ENCODE results near the gene CARS2. TPM values are rescaled to one million over a fixed set of nuclear protein-coding genes. Genes with fewer than 3 reads are reported as not detected.

Gene CARS2
- total RNA-seq, 1 experiment from 2014 or later = 24.8 TPM

- Mint-ChIP-seq H3K9me3 (ENCODE audit: low read depth, unreplicated experiment) (no peaks in the 10 kb centered on the region), H3K4me1 (ENCODE audit: low read depth, unreplicated experiment) (no peaks in the 10 kb centered on the region), H3K27me3 (ENCODE audit: unreplicated experiment) (no peaks in the 10 kb centered on the region), H3K27ac (ENCODE audit: unreplicated experiment) (no peak overlapping the region), H3K4me3 (ENCODE audit: low read depth, unreplicated experiment) (no peak overlapping the region), H3K36me3 (ENCODE audit: insufficient read depth, unreplicated experiment) (peaks cover 9% of the 10 kb centered on the region)
- DNase-seq = no peak
- intact Hi-C loops (cut with micrococcal nuclease; ENCODE audit: unreplicated experiment) = no loop called here
- no TSS peak for BruUV-seq (replicated peaks)
- CTCF ChIA-PET = no interaction called here
- TF ChIP-seq CTCF (IDR thresholded peaks at IDR 0.05; ENCODE audit: unreplicated experiment) = no peak
Measured at GRCh38 chr13:110642291-110642981, 63.5 kb downstream of the CARS2 start.

GRCh38 chr13:110641055-110642015 is 64.6 kb downstream of the CARS2 start:
- no peaks in the 10 kb centered on the region for H3K9me3 Mint-ChIP-seq (ENCODE audit: low read depth, unreplicated experiment)
- no peak overlapping the region for H3K27ac Mint-ChIP-seq (ENCODE audit: unreplicated experiment)
- peaks cover 9% of the 10 kb centered on the region for H3K36me3 Mint-ChIP-seq (ENCODE audit: insufficient read depth, unreplicated experiment)
- CTCF ChIA-PET = no interaction called here
- BruUV-seq (replicated peaks) = no TSS peak
- no peak for TF ChIP-seq CTCF (IDR thresholded peaks at IDR 0.05; ENCODE audit: unreplicated experiment)
- no peak overlapping the region for H3K4me3 Mint-ChIP-seq (ENCODE audit: low read depth, unreplicated experiment)
- H3K4me1 Mint-ChIP-seq (ENCODE audit: low read depth, unreplicated experiment) = no peaks in the 10 kb centered on the region
- no peaks in the 10 kb centered on the region for H3K27me3 Mint-ChIP-seq (ENCODE audit: unreplicated experiment)
- no peak for DNase-seq
- intact Hi-C loops (cut with micrococcal nuclease; ENCODE audit: unreplicated experiment) = no loop called here

GRCh38 chr13:110640591-110641029 is 65.3 kb downstream of the CARS2 start:
- BruUV-seq (replicated peaks) = no TSS peak
- CTCF ChIA-PET = no interaction called here
- Mint-ChIP-seq H3K27ac (ENCODE audit: unreplicated experiment) (no peak overlapping the region), H3K4me1 (ENCODE audit: low read depth, unreplicated experiment) (no peaks in the 10 kb centered on the region), H3K9me3 (ENCODE audit: low read depth, unreplicated experiment) (no peaks in the 10 kb centered on the region), H3K36me3 (ENCODE audit: insufficient read depth, unreplicated experiment) (peaks cover 9% of the 10 kb centered on the region), H3K27me3 (ENCODE audit: unreplicated experiment) (no peaks in the 10 kb centered on the region), H3K4me3 (ENCODE audit: low read depth, unreplicated experiment) (no peak overlapping the region)
- intact Hi-C loops (cut with micrococcal nuclease; ENCODE audit: unreplicated experiment) = no loop called here
- DNase-seq = no peak
- no peak for TF ChIP-seq CTCF (IDR thresholded peaks at IDR 0.05; ENCODE audit: unreplicated experiment)

GRCh38 chr13:110639935-110640334 is 66.0 kb downstream of the CARS2 start:
- H3K27ac Mint-ChIP-seq (ENCODE audit: unreplicated experiment) = no peak overlapping the region
- CTCF ChIA-PET = no interaction called here
- intact Hi-C loops (cut with micrococcal nuclease; ENCODE audit: unreplicated experiment) = no loop called here
- H3K36me3 Mint-ChIP-seq (ENCODE audit: insufficient read depth, unreplicated experiment) = peaks cover 9% of the 10 kb centered on the region
- no peak overlapping the region for H3K4me3 Mint-ChIP-seq (ENCODE audit: low read depth, unreplicated experiment)
- no peak for DNase-seq
- H3K27me3 Mint-ChIP-seq (ENCODE audit: unreplicated experiment) = no peaks in the 10 kb centered on the region
- TF ChIP-seq CTCF (IDR thresholded peaks at IDR 0.05; ENCODE audit: unreplicated experiment) = no peak
- H3K4me1 Mint-ChIP-seq (ENCODE audit: low read depth, unreplicated experiment) = no peaks in the 10 kb centered on the region
- BruUV-seq (replicated peaks) = no TSS peak
- no peaks in the 10 kb centered on the region for H3K9me3 Mint-ChIP-seq (ENCODE audit: low read depth, unreplicated experiment)

Measured in Calu3 (cell line).